CD4-positive, alpha-beta memory T cell (primary cell): ENCODE measurements around the gene NOX3. TPM values are rescaled to one million over a fixed set of nuclear protein-coding genes. Genes with fewer than 3 reads are reported as not detected.

Experiments used
- CTCF ChIA-PET: fragments of 350-600 bp; sonication (Branson Sonifier 250); formaldehyde crosslinking; loops from one replicate; lab custom pipeline; 2021; ENCODE audit warnings: inconsistent platforms; ENCODE audit not compliant: partially characterized antibody; lab: Charles Lee
- POLR2A ChIA-PET: fragments of 350-600 bp; sonication (Branson Sonifier 250); formaldehyde crosslinking; loops from one replicate; lab custom pipeline; 2021; ENCODE audit not compliant: partially characterized antibody; lab: Charles Lee
- DNase-seq, 5 donors: peaks; one replicate each; pipeline versions ENCODE4 v3.0.0 to v3.0.0-alpha.2; 2020 to 2022; ENCODE audit warnings: mixed read lengths in 1 of 5
- H3K27ac ChIP-seq: one replicate; pipeline ENCODE4 v1.7.0; 2013; ENCODE audit warnings: low read depth, low read length
- H3K27me3 ChIP-seq: 2 replicates; pipeline ENCODE4 v1.7.0; 2013; ENCODE audit warnings: mild to moderate bottlenecking, low read length, moderate library complexity; ENCODE audit not compliant: insufficient read depth
- H3K36me3 ChIP-seq: 2 replicates; pipeline ENCODE4 v1.7.0; 2013; ENCODE audit warnings: mild to moderate bottlenecking, low read length, moderate library complexity; ENCODE audit not compliant: insufficient read depth
- H3K4me1 ChIP-seq: 2 replicates; pipeline ENCODE4 v1.7.0; 2013; ENCODE audit warnings: mild to moderate bottlenecking, low read length, moderate library complexity; ENCODE audit not compliant: insufficient read depth
- H3K4me3 ChIP-seq, 2 donors: one replicate each; pipeline ENCODE4 v1.7.0; 2013; ENCODE audit warnings: low read length in 2 of 2, mild to moderate bottlenecking in 1 of 2
- H3K9me3 ChIP-seq, 2 donors: one replicate each; pipeline ENCODE4 v1.7.0; 2013; ENCODE audit warnings: low read length in 2 of 2, control low read depth in 1 of 2; ENCODE audit not compliant: control insufficient read depth in 1 of 2
- H3K27ac Mint-ChIP-seq, 7 donors: one replicate each; pipeline ENCODE4 v1.8.0; 2020 to 2021; ENCODE audit warnings: mixed read lengths in 7 of 7, mild to moderate bottlenecking in 6 of 7, inconsistent platforms in 3 of 7, moderate library complexity in 3 of 7
- H3K27me3 Mint-ChIP-seq, 2 donors: one replicate each; pipeline ENCODE4 v1.8.0; 2020 to 2021; ENCODE audit warnings: mixed read lengths in 2 of 2
- H3K36me3 Mint-ChIP-seq, 2 donors: one replicate each; pipeline ENCODE4 v1.8.0; 2020 to 2021; ENCODE audit warnings: mixed read lengths in 2 of 2, inconsistent platforms in 1 of 2, mild to moderate bottlenecking in 1 of 2
- H3K4me1 Mint-ChIP-seq, 4 donors: one replicate each; pipeline ENCODE4 v1.8.0; 2020 to 2021; ENCODE audit warnings: mixed read lengths in 4 of 4, mild to moderate bottlenecking in 1 of 4
- H3K4me3 Mint-ChIP-seq, 8 donors: one replicate each; pipeline ENCODE4 v1.8.0; 2020 to 2021; ENCODE audit warnings: mixed read lengths in 8 of 8, mild to moderate bottlenecking in 7 of 8, moderate library complexity in 6 of 8, inconsistent platforms in 3 of 8
- H3K9me3 Mint-ChIP-seq, 8 donors: one replicate each; pipeline ENCODE4 v1.8.0; 2020 to 2021; ENCODE audit warnings: mixed read lengths in 8 of 8, mild to moderate bottlenecking in 5 of 8, inconsistent platforms in 3 of 8, moderate library complexity in 1 of 8
- intact Hi-C: fragments of 100-400 bp; cut with micrococcal nuclease; formaldehyde crosslinking; loops from one replicate; pipeline ENCODE4 v1.15.1; 2023
- polyA plus RNA-seq, 2 donors: library from polyadenylated mRNA; unstranded; fragments of 300-500 nt; fragmentation: Illumina TruSeq; gene quantifications; one replicate each; pipeline ENCODE4 v1.2.3, GENCODE V29; 2021
- total RNA-seq, 2 experiments: library from RNA; stranded (reverse); gene quantifications; one replicate each; pipeline ENCODE4 v1.2.3, GENCODE V29; 2021

The NOX3 gene
- not detected for total RNA-seq
- not detected for polyA plus RNA-seq

- Histone ChIP-seq H3K4me3 (no peak within 1 kb of the TSS), H3K36me3 (no peaks in the 10 kb centered on the region), H3K27ac (no peak within 1 kb of the TSS), H3K4me1 (no peaks in the 10 kb centered on the region), H3K9me3 (no peaks in the 10 kb centered on the region), H3K27me3 (no peaks in the 10 kb centered on the region)
- DNase-seq = no peak
- no peaks in the 10 kb centered on the region for H3K36me3 Mint-ChIP-seq
- H3K27ac Mint-ChIP-seq = peak within 1 kb of the TSS in 1 of 7 donors; percentile 5
- H3K4me1 Mint-ChIP-seq = no peaks in the 10 kb centered on the region
- H3K4me3 Mint-ChIP-seq = no peak within 1 kb of the TSS
- intact Hi-C loops = no loop called here
- ChIA-PET CTCF (no interaction called here), POLR2A (no interaction called here)
- peaks cover 0 to 25% of the 10 kb centered on the region in 2 donors for H3K27me3 Mint-ChIP-seq
- H3K9me3 Mint-ChIP-seq = peaks cover 0 to 2% (median 0%) of the 10 kb centered on the region in 8 donors
Measured at GRCh38 chr6:155455766-155456165, at the start of gene NOX3. TSS of gene NOX3 (minus strand) at chr6:155455839. CDS start at chr6:155455800, 39 bp downstream.

GRCh38 chr6:155504848-155505607, 49.4 kb upstream of the NOX3 start:
- no peak overlapping the region for H3K4me3 Mint-ChIP-seq
- H3K27me3 Mint-ChIP-seq = peaks cover 0 to 5% of the 10 kb centered on the region in 2 donors
- no peak overlapping the region for H3K4me3 ChIP-seq
- no peak overlapping the region for H3K27ac Mint-ChIP-seq
- no peaks in the 10 kb centered on the region for H3K36me3 Mint-ChIP-seq
- no peaks in the 10 kb centered on the region for H3K4me1 ChIP-seq
- no peaks in the 10 kb centered on the region for H3K27me3 ChIP-seq
- intact Hi-C loops = no loop called here
- H3K4me1 Mint-ChIP-seq = no peaks in the 10 kb centered on the region
- no peaks in the 10 kb centered on the region for H3K36me3 ChIP-seq
- H3K9me3 ChIP-seq = no peaks in the 10 kb centered on the region
- CTCF ChIA-PET = no interaction called here
- DNase-seq = no peak
- H3K27ac ChIP-seq = no peak overlapping the region
- POLR2A ChIA-PET = no interaction called here
- peaks cover 0 to 14% (median 10%) of the 10 kb centered on the region in 8 donors for H3K9me3 Mint-ChIP-seq

GRCh38 chr6:155502393-155502792, 46.8 kb upstream of the NOX3 start:
- intact Hi-C loops = no loop called here
- H3K27ac Mint-ChIP-seq = no peak overlapping the region
- Histone ChIP-seq H3K27ac (no peak overlapping the region), H3K4me3 (no peak overlapping the region), H3K9me3 (no peaks in the 10 kb centered on the region), H3K36me3 (no peaks in the 10 kb centered on the region), H3K27me3 (no peaks in the 10 kb centered on the region), H3K4me1 (no peaks in the 10 kb centered on the region)
- H3K4me3 Mint-ChIP-seq = no peak overlapping the region
- no peak for DNase-seq
- no peaks in the 10 kb centered on the region for H3K36me3 Mint-ChIP-seq
- ChIA-PET POLR2A (no interaction called here), CTCF (no interaction called here)
- no peaks in the 10 kb centered on the region for H3K27me3 Mint-ChIP-seq
- peaks cover 0 to 14% (median 10%) of the 10 kb centered on the region in 8 donors for H3K9me3 Mint-ChIP-seq
- H3K4me1 Mint-ChIP-seq = no peaks in the 10 kb centered on the region

- Histone ChIP-seq H3K4me3 (no peak overlapping the region), H3K36me3 (no peaks in the 10 kb centered on the region), H3K4me1 (no peaks in the 10 kb centered on the region), H3K9me3 (no peaks in the 10 kb centered on the region), H3K27ac (no peak overlapping the region), H3K27me3 (no peaks in the 10 kb centered on the region)
- H3K36me3 Mint-ChIP-seq = no peaks in the 10 kb centered on the region
- ChIA-PET POLR2A (no interaction called here), CTCF (no interaction called here)
- intact Hi-C loops = no loop called here
- peaks cover 0 to 14% (median 10%) of the 10 kb centered on the region in 8 donors for H3K9me3 Mint-ChIP-seq
- DNase-seq = no peak
- H3K4me1 Mint-ChIP-seq = no peaks in the 10 kb centered on the region
- H3K27ac Mint-ChIP-seq = no peak overlapping the region
- no peak overlapping the region for H3K4me3 Mint-ChIP-seq
- H3K27me3 Mint-ChIP-seq = no peaks in the 10 kb centered on the region
Measured at GRCh38 chr6:155499574-155499973, 43.9 kb upstream of the NOX3 start.

GRCh38 chr6:155498370-155498769, 42.7 kb upstream of the NOX3 start:
- Mint-ChIP-seq H3K4me1 (peaks cover 0 to 4% (median 0%) of the 10 kb centered on the region in 4 donors), H3K4me3 (no peak overlapping the region), H3K27me3 (no peaks in the 10 kb centered on the region), H3K27ac (no peak overlapping the region), H3K36me3 (no peaks in the 10 kb centered on the region), H3K9me3 (peaks cover 0 to 11% (median 6%) of the 10 kb centered on the region in 8 donors)
- Histone ChIP-seq H3K27ac (no peak overlapping the region), H3K9me3 (no peaks in the 10 kb centered on the region), H3K36me3 (no peaks in the 10 kb centered on the region), H3K4me1 (no peaks in the 10 kb centered on the region), H3K27me3 (no peaks in the 10 kb centered on the region), H3K4me3 (no peak overlapping the region)
- DNase-seq = no peak
- ChIA-PET CTCF (no interaction called here), POLR2A (no interaction called here)
- intact Hi-C loops = no loop called here

- no peaks in the 10 kb centered on the region for H3K27me3 ChIP-seq
- ChIA-PET CTCF (no interaction called here), POLR2A (no interaction called here)
- no peaks in the 10 kb centered on the region for H3K36me3 ChIP-seq
- no peak overlapping the region for H3K27ac ChIP-seq
- H3K4me1 ChIP-seq = no peaks in the 10 kb centered on the region
- intact Hi-C loops = no loop called here
- H3K9me3 ChIP-seq = no peaks in the 10 kb centered on the region
- H3K36me3 Mint-ChIP-seq = no peaks in the 10 kb centered on the region
- H3K4me1 Mint-ChIP-seq = peaks cover 0 to 4% (median under 1%) of the 10 kb centered on the region in 4 donors
- H3K27me3 Mint-ChIP-seq = no peaks in the 10 kb centered on the region
- no peak overlapping the region for H3K27ac Mint-ChIP-seq
- no peak overlapping the region for H3K4me3 ChIP-seq
- H3K9me3 Mint-ChIP-seq = peaks cover 0 to 8% (median 3%) of the 10 kb centered on the region in 8 donors
- no peak for DNase-seq
- H3K4me3 Mint-ChIP-seq = no peak overlapping the region
Measured at GRCh38 chr6:155497273-155497672, 41.6 kb upstream of the NOX3 start.

DNA sequence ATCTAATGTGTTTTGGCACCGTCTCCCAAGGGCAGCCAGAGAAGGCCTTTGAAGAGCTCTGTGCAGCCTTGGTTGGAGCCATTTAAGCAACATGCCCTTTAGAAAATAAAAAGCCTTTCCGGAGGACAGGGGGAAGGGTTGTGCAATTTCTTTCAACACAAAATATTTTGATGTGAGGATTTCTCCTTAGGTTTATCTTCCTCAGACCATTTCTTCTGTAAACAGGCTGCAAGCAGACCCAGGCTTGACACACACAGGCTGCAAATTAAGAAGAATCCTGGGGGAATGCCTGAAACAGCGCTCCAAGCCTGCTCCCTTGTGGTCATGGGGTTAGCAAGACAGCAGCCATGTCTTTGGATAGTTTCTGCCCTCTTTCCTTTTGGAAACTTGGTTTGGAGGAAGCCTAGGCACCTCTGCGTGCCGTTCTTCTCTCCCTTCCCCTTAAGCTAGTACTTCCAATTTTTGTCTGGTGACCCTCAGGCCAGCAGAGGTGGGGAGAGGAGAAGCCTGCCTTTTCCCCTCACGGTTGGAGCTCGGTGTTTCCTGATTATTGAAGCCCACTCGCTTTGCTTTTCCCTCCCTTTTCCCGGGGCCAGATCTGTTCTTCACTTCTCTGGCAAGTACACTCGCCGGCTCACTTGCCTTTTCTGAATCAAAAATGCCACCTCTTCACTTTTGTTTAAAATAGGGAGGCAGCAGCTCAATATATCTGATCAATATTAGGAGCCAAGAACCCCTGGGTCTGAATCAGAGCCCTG, 39.6 kb upstream of the NOX3 start:
- ChIA-PET CTCF (no interaction called here), POLR2A (no interaction called here)
- Mint-ChIP-seq H3K4me1 (peaks cover 0 to 4% (median under 1%) of the 10 kb centered on the region in 4 donors), H3K27me3 (no peaks in the 10 kb centered on the region), H3K4me3 (no peak overlapping the region), H3K27ac (no peak overlapping the region), H3K36me3 (no peaks in the 10 kb centered on the region), H3K9me3 (peaks cover 0 to 6% (median 2%) of the 10 kb centered on the region in 8 donors)
- no peaks in the 10 kb centered on the region for H3K27me3 ChIP-seq
- H3K9me3 ChIP-seq = no peaks in the 10 kb centered on the region
- H3K4me3 ChIP-seq = no peak overlapping the region
- no peaks in the 10 kb centered on the region for H3K4me1 ChIP-seq
- no peak overlapping the region for H3K27ac ChIP-seq
- no peak for DNase-seq
- H3K36me3 ChIP-seq = no peaks in the 10 kb centered on the region
- intact Hi-C loops = no loop called here
